SK-N-SH (cell line): ENCODE measurements around the gene MEI4. TPM values are rescaled to one million over a fixed set of nuclear protein-coding genes. Genes with fewer than 3 reads are reported as not detected.

Source experiments
- CTCF ChIA-PET: fragments of 300-600, 350-600 bp; formaldehyde crosslinking; extraction: SDS; loops from one replicate; lab custom pipeline; 2021; lab: Yijun Ruan, JAX
- POLR2A ChIA-PET: fragments of 350-600 bp; sonication (Branson Sonifier 250); formaldehyde crosslinking; extraction: SDS; loops from one replicate; lab custom pipeline; 2020; ENCODE audit warnings: antibody characterized with exemption, inconsistent platforms; lab: Yijun Ruan, JAX
- DNase-seq: peaks from one replicate; pipeline ENCODE4 v3.0.0; 2012
- H2AFZ ChIP-seq: fragments of 200-600 bp; sonication (generic); 2 replicates; pipeline ENCODE4 v1.8.1; 2016; ENCODE audit warnings: antibody characterized with exemption, mild to moderate bottlenecking, low read depth
- H3F3A ChIP-seq: fragments of 200-600 bp; sonication (generic); replicated peaks from 2 replicates; pipeline ENCODE3; 2016; ENCODE audit warnings: antibody characterized with exemption, mild to moderate bottlenecking; ENCODE audit not compliant: insufficient read depth
- H3K27ac ChIP-seq, 2 experiments: fragments of 200-500 bp in 1 of 2; fragments of 200-600 bp in 1 of 2; sonication (Bioruptor generic) in 1 of 2; sonication (generic), shearing (Covaris generic) in 1 of 2; 2 replicates each; pipeline versions ENCODE4 v1.5.1 to v1.6.1; 2014 to 2016; ENCODE audit warnings: low read depth in 2 of 2, inconsistent platforms in 1 of 2, low read length in 1 of 2, mild to moderate bottlenecking in 1 of 2, mixed read lengths in 1 of 2
- H3K27me3 ChIP-seq: fragments of 200-600 bp; sonication (generic), shearing (Covaris generic); 2 replicates; pipeline ENCODE4 v1.6.1; 2016; ENCODE audit warnings: mixed run types; ENCODE audit not compliant: insufficient read depth
- H3K36me3 ChIP-seq, 2 experiments: fragments of 200-500 bp in 1 of 2; fragments of 200-600 bp in 1 of 2; sonication (Bioruptor generic) in 1 of 2; sonication (generic) in 1 of 2; replicated peaks in 1 of 2; 2 replicates each; pipeline versions ENCODE3 to v1.5.1; 2014 to 2016; ENCODE audit warnings: low read length in 1 of 2, mild to moderate bottlenecking in 1 of 2; ENCODE audit not compliant: insufficient read depth in 2 of 2, control insufficient read depth in 1 of 2
- H3K4me1 ChIP-seq, 2 experiments: fragments of 200-500 bp in 1 of 2; fragments of 200-600 bp in 1 of 2; sonication (Bioruptor generic) in 1 of 2; sonication (generic), shearing (Covaris generic) in 1 of 2; 2 replicates each; pipeline versions ENCODE4 v1.5.1 to v1.6.1; 2014 to 2016; ENCODE audit warnings: low read depth in 1 of 2, low read length in 1 of 2, mixed run types in 1 of 2; ENCODE audit not compliant: insufficient read depth in 2 of 2, control insufficient read depth in 1 of 2
- H3K4me2 ChIP-seq: fragments of 200-600 bp; sonication (generic), shearing (Covaris generic); 2 replicates; pipeline ENCODE4 v1.6.1; 2017; ENCODE audit warnings: mixed run types
- H3K4me3 ChIP-seq, 2 experiments: fragments of 200-500 bp in 1 of 2; fragments of 200-600 bp in 1 of 2; sonication (Bioruptor generic) in 1 of 2; sonication (generic), shearing (Covaris generic) in 1 of 2; 2 replicates each; pipeline versions ENCODE4 v1.5.1 to v1.8.1; 2014 to 2016; ENCODE audit warnings: low read depth in 2 of 2, inconsistent platforms in 1 of 2, low read length in 1 of 2, mild to moderate bottlenecking in 1 of 2, mixed read lengths in 1 of 2, moderate library complexity in 1 of 2
- H3K79me2 ChIP-seq: fragments of 200-600 bp; sonication (generic); 2 replicates; pipeline ENCODE4 v1.8.1; 2017; ENCODE audit warnings: mild to moderate bottlenecking; ENCODE audit not compliant: insufficient read depth
- H3K9ac ChIP-seq: fragments of 200-600 bp; sonication (generic); 2 replicates; pipeline ENCODE4 v1.6.1; 2017; ENCODE audit warnings: mixed run types
- H3K9me2 ChIP-seq: fragments of 200-600 bp; sonication (generic); 2 replicates; pipeline ENCODE4 v1.6.1; 2017; ENCODE audit warnings: mixed run types
- H3K9me3 ChIP-seq: fragments of 200-600 bp; sonication (generic); 2 replicates; pipeline ENCODE4 v1.6.1; 2017; ENCODE audit warnings: mixed run types, mild to moderate bottlenecking, moderate library complexity
- H4K20me1 ChIP-seq: fragments of 200-600 bp; sonication (generic); 2 replicates; pipeline ENCODE4 v1.6.1; 2017; ENCODE audit warnings: mild to moderate bottlenecking, mixed run types; ENCODE audit not compliant: insufficient read depth
- CTCF ChIP-seq: fragments of 200-600 bp; sonication (generic); IDR thresholded peaks from 2 replicates; pipeline ENCODE4 v1.6.1; 2017; ENCODE audit warnings: antibody characterized with exemption, mild to moderate bottlenecking, moderate library complexity
- ELF1 ChIP-seq: IDR thresholded peaks from 2 replicates; pipeline ENCODE4 v1.4.0; 2012
- EZH2phosphoT487 ChIP-seq: fragments of 200-600 bp; sonication (generic); IDR thresholded peaks from 2 replicates; pipeline ENCODE4 v1.6.1; 2017; ENCODE audit warnings: low read depth, mixed run types, mild to moderate bottlenecking, antibody characterized with exemption, moderate library complexity, borderline replicate concordance
- FOSL2 ChIP-seq: IDR thresholded peaks from 2 replicates; pipeline ENCODE4 v1.4.0; 2012; ENCODE audit warnings: low read depth, mild to moderate bottlenecking, moderate library complexity, borderline replicate concordance
- GABPA ChIP-seq: IDR thresholded peaks from 2 replicates; pipeline ENCODE4 v1.4.0; 2012; ENCODE audit warnings: low read depth, mild to moderate bottlenecking
- GATA2 ChIP-seq: sonication (generic); formaldehyde crosslinking; IDR thresholded peaks from 2 replicates; pipeline ENCODE4 v1.5.0; 2020; ENCODE audit warnings: mild to moderate bottlenecking, missing genetic modification reagents
- JUND ChIP-seq: IDR thresholded peaks from 2 replicates; pipeline ENCODE4 v1.4.0; 2012
- MAX ChIP-seq: IDR thresholded peaks from 2 replicates; pipeline ENCODE4 v1.4.0; 2012; ENCODE audit warnings: low read depth
- MEF2A ChIP-seq: IDR thresholded peaks from 2 replicates; pipeline ENCODE4 v1.4.0; 2012; ENCODE audit warnings: low read depth, borderline replicate concordance
- NFIC ChIP-seq: IDR thresholded peaks from 2 replicates; pipeline ENCODE4 v1.4.0; 2012; ENCODE audit warnings: borderline replicate concordance
- NRF1 ChIP-seq: IDR thresholded peaks from 2 replicates; pipeline ENCODE4 v1.6.1; 2012; ENCODE audit warnings: low read depth, mild to moderate bottlenecking, low read length
- POLR2AphosphoS5 ChIP-seq: IDR thresholded peaks from 2 replicates; pipeline ENCODE4 v1.6.1; 2012; ENCODE audit warnings: low read depth, low read length
- RAD21 ChIP-seq: IDR thresholded peaks from 2 replicates; pipeline ENCODE4 v1.6.1; 2012; ENCODE audit warnings: mild to moderate bottlenecking, low read length
- RFX5 ChIP-seq: IDR thresholded peaks from 2 replicates; pipeline ENCODE4 v1.6.1; 2012; ENCODE audit warnings: mild to moderate bottlenecking, improper control_type of control experiment, low read length
- RXRA ChIP-seq: IDR thresholded peaks from 2 replicates; pipeline ENCODE4 v1.4.0; 2012; ENCODE audit warnings: low read depth, mild to moderate bottlenecking, borderline replicate concordance
- SMC3 ChIP-seq: IDR thresholded peaks from 2 replicates; pipeline ENCODE4 v1.6.1; 2012; ENCODE audit warnings: low read depth, low read length, improper control_type of control experiment
- TCF12 ChIP-seq: IDR thresholded peaks from 2 replicates; pipeline ENCODE4 v1.4.0; 2012
- TEAD4 ChIP-seq: IDR thresholded peaks from 2 replicates; pipeline ENCODE4 v1.4.0; 2012; ENCODE audit warnings: mild to moderate bottlenecking, borderline replicate concordance; ENCODE audit not compliant: insufficient read depth
- USF2 ChIP-seq: fragments of 150-350 bp; IDR thresholded peaks from 2 replicates; pipeline ENCODE4 v1.6.1; 2017; ENCODE audit warnings: antibody characterized with exemption, low read length, low read depth, borderline replicate concordance
- WGBS: methylation state at CpG from one replicate; pipeline ENCODE4 v1.1.6; 2017; ENCODE audit warnings: low lambda C conversion rate; 5-methylcytosine and 5-hydroxymethylcytosine counted together
- polyA plus RNA-seq, 3 experiments: library from polyadenylated mRNA; depleted of rRNA; stranded (reverse); fragments of >200 nt; gene quantifications; 2 replicates each; pipeline ENCODE4 v1.2.3, GENCODE V29; 2012
- TF ChIP-seq, protein P1 (sequence below): fragments of 150-350 bp; IDR thresholded peaks from 2 replicates; pipeline ENCODE4 v1.6.1; 2016; ENCODE audit warnings: mild to moderate bottlenecking, low read depth, low read length
- TF ChIP-seq, protein P2 (sequence below): IDR thresholded peaks from 2 replicates; pipeline ENCODE4; 2012

Gene MEI4
- polyA plus RNA-seq, 1 of the 3 experiments (the other 2 are of a cell fraction) = not detected

- H3K4me3 ChIP-seq = no peak overlapping the region
- H3K9me3 ChIP-seq = no peaks in the 10 kb centered on the region
- H3K27ac ChIP-seq = no peak overlapping the region
- H3K36me3 ChIP-seq = no peaks in the 10 kb centered on the region
- TF ChIP-seq FOSL2 = no peak
- H3K4me1 ChIP-seq = no peaks in the 10 kb centered on the region
- H3K27me3 ChIP-seq = no peaks in the 10 kb centered on the region
- H3K79me2 ChIP-seq = no peaks in the 10 kb centered on the region
- H2AFZ ChIP-seq = no peak overlapping the region
- no peaks in the 10 kb centered on the region for H3K9me2 ChIP-seq
- H4K20me1 ChIP-seq = no peaks in the 10 kb centered on the region
- WGBS = 0% methylated on average over 1 of the region's 1 CpG
- no peak overlapping the region for H3K9ac ChIP-seq
- no peaks in the 10 kb centered on the region for H3F3A ChIP-seq
- H3K4me2 ChIP-seq = no peak overlapping the region
- ChIA-PET CTCF (no interaction called here), POLR2A (no interaction called here)
- DNase-seq = no peak
Observed at GRCh38 chr6:77776441-77776840, 123.6 kb downstream of the MEI4 start.

DNA sequence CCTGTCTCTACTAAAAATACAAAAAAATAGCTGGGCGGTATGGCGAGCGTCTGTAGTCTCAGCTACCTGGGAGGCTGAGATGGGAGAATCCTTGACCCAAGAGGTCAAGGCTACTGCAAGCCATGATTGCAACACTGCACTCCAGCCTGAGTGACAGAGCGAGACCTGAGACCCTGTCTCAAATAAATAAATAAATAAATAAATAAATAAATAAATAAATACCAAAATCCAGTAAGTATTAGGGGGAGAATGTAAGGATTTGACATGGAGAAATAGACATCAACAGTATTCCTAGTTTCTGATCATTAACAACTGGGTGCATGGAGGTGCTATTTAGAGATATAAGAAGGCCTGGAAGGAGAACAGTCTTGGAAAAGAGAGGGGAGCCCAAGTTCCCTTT is 125.7 kb downstream of the MEI4 start:
- Histone ChIP-seq H3K4me2 (no peak overlapping the region), H3K79me2 (no peaks in the 10 kb centered on the region), H3K27me3 (no peaks in the 10 kb centered on the region), H4K20me1 (no peaks in the 10 kb centered on the region), H3F3A (no peaks in the 10 kb centered on the region), H3K4me1 (no peaks in the 10 kb centered on the region), H3K27ac (no peak overlapping the region), H3K9ac (no peak overlapping the region), H3K9me3 (no peaks in the 10 kb centered on the region), H3K4me3 (no peak overlapping the region), H3K9me2 (no peaks in the 10 kb centered on the region), H2AFZ (no peak overlapping the region), H3K36me3 (no peaks in the 10 kb centered on the region)
- CTCF ChIA-PET = no interaction called here
- WGBS = 56% methylated on average over 4 of the region's 4 CpGs
- no peak for DNase-seq
- no peak for TF ChIP-seq GATA2
- no peak for TF ChIP-seq EZH2phosphoT487
- no peak for TF ChIP-seq CTCF
- no peak for TF ChIP-seq TCF12
- no peak for TF ChIP-seq ELF1
- TF ChIP-seq TEAD4 = no peak
- TF ChIP-seq, protein P1, sequence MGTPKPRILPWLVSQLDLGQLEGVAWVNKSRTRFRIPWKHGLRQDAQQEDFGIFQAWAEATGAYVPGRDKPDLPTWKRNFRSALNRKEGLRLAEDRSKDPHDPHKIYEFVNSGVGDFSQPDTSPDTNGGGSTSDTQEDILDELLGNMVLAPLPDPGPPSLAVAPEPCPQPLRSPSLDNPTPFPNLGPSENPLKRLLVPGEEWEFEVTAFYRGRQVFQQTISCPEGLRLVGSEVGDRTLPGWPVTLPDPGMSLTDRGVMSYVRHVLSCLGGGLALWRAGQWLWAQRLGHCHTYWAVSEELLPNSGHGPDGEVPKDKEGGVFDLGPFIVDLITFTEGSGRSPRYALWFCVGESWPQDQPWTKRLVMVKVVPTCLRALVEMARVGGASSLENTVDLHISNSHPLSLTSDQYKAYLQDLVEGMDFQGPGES = no peak
- TF ChIP-seq SMC3 = no peak
- TF ChIP-seq RXRA = no peak
- no peak for TF ChIP-seq MAX
- TF ChIP-seq JUND = no peak
- TF ChIP-seq POLR2AphosphoS5 = no peak
- TF ChIP-seq GABPA = no peak
- TF ChIP-seq RFX5 = no peak
- no peak for TF ChIP-seq RAD21
- TF ChIP-seq, protein P2, sequence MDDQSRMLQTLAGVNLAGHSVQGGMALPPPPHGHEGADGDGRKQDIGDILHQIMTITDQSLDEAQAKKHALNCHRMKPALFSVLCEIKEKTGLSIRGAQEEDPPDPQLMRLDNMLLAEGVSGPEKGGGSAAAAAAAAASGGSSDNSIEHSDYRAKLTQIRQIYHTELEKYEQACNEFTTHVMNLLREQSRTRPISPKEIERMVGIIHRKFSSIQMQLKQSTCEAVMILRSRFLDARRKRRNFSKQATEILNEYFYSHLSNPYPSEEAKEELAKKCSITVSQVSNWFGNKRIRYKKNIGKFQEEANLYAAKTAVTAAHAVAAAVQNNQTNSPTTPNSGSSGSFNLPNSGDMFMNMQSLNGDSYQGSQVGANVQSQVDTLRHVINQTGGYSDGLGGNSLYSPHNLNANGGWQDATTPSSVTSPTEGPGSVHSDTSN = no peak
- TF ChIP-seq USF2 = no peak
- TF ChIP-seq NFIC = no peak
- TF ChIP-seq MEF2A = no peak
- TF ChIP-seq NRF1 = no peak
- POLR2A ChIA-PET = no interaction called here
